GM12801 (cell line): Measurements from ENCODE around the gene MYO1F.

Experiments
- CTCF ChIP-seq: IDR thresholded peaks from one replicate; pipeline ENCODE4 v1.5.1; 2011; ENCODE audit warnings: control low read depth; ENCODE audit not compliant: insufficient read length; ENCODE audit errors: extremely low read depth

MYO1F gene

GRCh38 chr19:8490395-8490760 is 86.9 kb downstream of the MYO1F start:
- no peak for TF ChIP-seq CTCF

DNA sequence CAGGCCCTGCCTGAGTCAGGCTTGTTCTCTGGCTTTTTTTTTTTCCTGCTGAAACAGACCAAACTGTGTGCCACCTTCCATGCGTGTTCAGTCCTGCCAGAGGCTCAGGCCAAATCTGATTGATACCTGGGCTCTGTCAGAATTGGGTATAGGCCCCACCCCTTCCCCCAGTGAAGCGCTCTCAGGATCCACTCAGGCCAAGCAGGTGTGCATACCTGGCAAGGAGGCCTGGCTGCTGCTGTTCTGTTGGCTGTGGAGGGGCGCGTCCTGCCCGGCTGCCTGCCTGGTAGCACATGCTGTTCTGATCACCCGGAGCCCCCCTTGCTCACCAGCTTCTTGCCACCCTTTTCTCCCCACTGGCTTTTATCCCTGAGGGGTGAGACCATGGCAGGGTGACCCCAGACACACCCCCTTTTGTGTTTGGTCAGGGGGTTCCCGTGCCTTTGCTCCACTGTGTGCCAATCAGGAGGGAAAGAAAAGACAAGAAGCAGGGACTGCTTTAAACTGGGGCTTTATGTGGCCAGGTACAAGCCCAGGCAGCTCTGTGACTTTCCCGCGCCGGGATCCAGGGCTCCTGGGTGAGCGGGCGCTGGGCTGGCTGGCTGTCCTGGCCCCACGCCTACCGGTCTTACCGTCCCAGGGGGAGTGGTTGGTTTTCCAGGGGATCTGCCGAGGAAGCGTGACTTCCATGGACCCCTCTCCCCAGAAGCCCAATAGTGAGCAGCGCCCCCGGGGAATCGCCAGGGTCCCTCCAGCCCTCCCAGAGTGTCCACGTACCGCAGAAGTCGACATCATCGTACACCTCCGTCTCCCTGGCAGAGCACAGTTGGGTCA is 87.5 kb downstream of the MYO1F start:
- no peak for TF ChIP-seq CTCF

DNA sequence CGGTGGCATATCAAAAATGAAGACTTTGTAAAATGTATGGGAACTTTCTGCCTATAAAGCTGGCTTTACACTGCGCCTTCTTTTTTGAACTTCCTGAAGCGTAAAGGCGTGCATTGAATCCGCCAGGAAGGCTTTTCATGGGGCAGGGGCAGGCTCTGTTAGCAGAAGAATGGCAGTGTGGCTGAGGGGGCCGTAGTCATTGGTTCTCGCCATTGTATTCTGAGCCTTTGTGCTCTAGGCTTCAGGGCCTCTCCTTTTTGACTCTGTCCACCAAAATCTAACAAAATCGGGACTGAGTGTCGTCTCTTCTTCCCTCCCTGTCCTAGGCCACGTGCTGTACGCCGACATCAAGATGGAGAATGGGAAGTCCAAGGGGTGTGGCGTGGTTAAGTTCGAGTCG is 88.9 kb downstream of the MYO1F start:
- TF ChIP-seq CTCF = no peak

DNA sequence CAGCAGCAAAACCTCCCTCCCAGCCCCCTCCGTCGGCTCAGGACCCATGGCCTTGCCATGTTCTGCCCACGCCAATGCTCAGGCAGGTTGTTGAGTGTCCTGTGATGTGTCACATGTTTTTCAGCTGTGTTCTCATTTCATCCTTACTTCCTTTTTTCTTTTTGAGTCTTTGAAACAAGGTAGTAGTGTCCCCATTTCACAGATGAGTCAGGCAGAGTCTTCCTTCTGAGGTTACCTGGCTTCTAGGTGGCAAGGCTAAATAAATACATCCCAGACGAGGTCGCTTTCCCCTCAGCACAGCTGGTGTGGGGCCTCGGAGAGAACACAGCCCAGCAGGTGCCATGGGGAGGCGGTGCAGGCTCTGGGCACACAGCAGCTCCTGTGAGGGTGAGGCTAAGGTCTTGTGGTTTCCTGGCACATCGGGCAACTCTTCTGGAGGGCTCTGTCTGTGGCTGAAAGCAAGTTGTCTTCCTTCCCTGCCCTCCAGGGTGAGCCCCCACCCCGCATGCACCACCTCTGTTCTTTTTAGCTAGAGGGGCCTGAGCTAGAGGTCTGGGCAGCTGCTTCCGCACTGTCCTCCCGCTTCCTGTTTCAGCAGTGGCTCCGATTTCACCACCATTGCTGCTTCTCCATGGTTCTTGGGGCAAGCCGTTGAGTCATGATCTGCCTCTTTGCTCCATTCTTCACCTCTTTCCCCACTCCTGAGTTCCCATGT is 89.9 kb downstream of the MYO1F start:
- no peak for TF ChIP-seq CTCF

DNA sequence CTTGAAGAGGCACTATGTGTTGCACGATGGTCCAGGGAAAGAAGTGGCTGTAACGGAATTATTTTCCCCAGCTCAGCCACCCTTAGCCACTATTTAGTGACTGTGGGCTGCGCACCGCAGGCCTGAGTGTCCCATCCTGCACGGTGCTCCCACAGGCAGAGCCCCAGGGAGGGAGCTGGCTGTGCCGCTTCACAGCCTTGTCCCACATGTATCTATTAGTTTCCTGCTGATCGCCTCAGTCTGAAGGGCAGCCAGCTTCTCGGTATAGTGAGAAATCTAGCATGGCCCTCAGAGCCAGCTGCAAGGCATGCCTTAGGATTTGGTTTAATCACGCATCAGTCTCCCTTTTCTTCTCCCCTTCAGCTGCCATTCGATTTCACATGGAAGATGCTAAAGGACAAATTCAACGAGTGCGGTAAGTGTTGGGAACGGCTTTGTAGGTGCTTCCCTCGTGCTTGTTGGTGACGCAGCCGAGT is 90.5 kb downstream of the MYO1F start:
- TF ChIP-seq CTCF = no peak

GRCh38 chr19:8485561-8486371 is 91.5 kb downstream of the MYO1F start:
- TF ChIP-seq CTCF = no peak

GRCh38 chr19:8484331-8484894 is 92.8 kb downstream of the MYO1F start:
- no peak for TF ChIP-seq CTCF
